Esophagus squamous epithelium (tissue), 5 donors: ENCODE measurements around the gene BCAR3. TPM values are rescaled to one million over a fixed set of nuclear protein-coding genes. Genes with fewer than 3 reads are reported as not detected.

Source experiments
- DNase-seq: peaks from one replicate; lab custom pipeline; 2025; lab: John Stamatoyannopoulos, UW
- H3K27ac ChIP-seq, 4 donors: fragments of 200-600 bp; sonication (generic); one replicate each; pipeline ENCODE4 v1.5.1; 2016 to 2019; ENCODE audit warnings: mild to moderate bottlenecking in 1 of 4
- H3K27me3 ChIP-seq, 4 donors: fragments of 200-600 bp; sonication (generic); 1 replicate in 3 of 4; 2 replicates in 1 of 4; pipeline versions ENCODE4 v1.5.1 to v1.6.0; 2017 to 2021; ENCODE audit warnings: antibody characterized with exemption in 1 of 4
- H3K36me3 ChIP-seq, 3 donors: fragments of 200-600 bp; sonication (generic); one replicate each; pipeline ENCODE4 v1.5.1; 2016 to 2019
- H3K4me1 ChIP-seq, 3 donors: fragments of 200-600 bp; sonication (generic); one replicate each; pipeline ENCODE4 v1.5.1; 2017 to 2019
- H3K4me3 ChIP-seq, 4 donors: fragments of 200-600 bp; sonication (generic); 1 replicate in 3 of 4; 2 replicates in 1 of 4; pipeline ENCODE4 v1.5.1; 2016 to 2019; ENCODE audit warnings: mild to moderate bottlenecking in 2 of 4, moderate library complexity in 1 of 4
- H3K9me3 ChIP-seq, 3 donors: fragments of 200-600 bp; sonication (generic); one replicate each; pipeline ENCODE4 v1.5.1; 2016 to 2019
- CTCF ChIP-seq, 6 experiments: fragments of 450-650 bp in 4 of 6; fragments of 200-600 bp in 2 of 6; sonication (generic) in 2 of 6; IDR thresholded peaks; one replicate each; pipeline ENCODE4 v1.5.1; 2016 to 2019; ENCODE audit warnings: antibody characterized with exemption in 6 of 6, mild to moderate bottlenecking in 4 of 6, moderate library complexity in 4 of 6
- POLR2A ChIP-seq, 4 donors: fragments of 450-650 bp; IDR thresholded peaks; one replicate each; pipeline ENCODE4 v1.6.1; 2017; ENCODE audit warnings: antibody characterized with exemption in 4 of 4, mild to moderate bottlenecking in 4 of 4, moderate library complexity in 3 of 4
- WGBS, 2 donors: methylation state at CpG; one replicate each; pipeline ENCODE4 v1.1.5; 2018; 5-methylcytosine and 5-hydroxymethylcytosine counted together
- intact Hi-C: fragments of 100-400 bp; cut with DNase I; formaldehyde crosslinking; loops from one replicate; pipeline ENCODE4 v1.15.0; 2022
- total RNA-seq, 4 donors: library from RNA; depleted of rRNA; stranded (reverse); fragments of >200 nt; gene quantifications; one replicate each; pipeline ENCODE4 v1.1.0, GENCODE V29; 2016
- donor health status: DM: yes; HTN: yes; CAD: no.

The BCAR3 gene
- total RNA-seq, 4 donors from 2014 or later, result 6.9 to 17.5 (median 9.4) TPM

DNA sequence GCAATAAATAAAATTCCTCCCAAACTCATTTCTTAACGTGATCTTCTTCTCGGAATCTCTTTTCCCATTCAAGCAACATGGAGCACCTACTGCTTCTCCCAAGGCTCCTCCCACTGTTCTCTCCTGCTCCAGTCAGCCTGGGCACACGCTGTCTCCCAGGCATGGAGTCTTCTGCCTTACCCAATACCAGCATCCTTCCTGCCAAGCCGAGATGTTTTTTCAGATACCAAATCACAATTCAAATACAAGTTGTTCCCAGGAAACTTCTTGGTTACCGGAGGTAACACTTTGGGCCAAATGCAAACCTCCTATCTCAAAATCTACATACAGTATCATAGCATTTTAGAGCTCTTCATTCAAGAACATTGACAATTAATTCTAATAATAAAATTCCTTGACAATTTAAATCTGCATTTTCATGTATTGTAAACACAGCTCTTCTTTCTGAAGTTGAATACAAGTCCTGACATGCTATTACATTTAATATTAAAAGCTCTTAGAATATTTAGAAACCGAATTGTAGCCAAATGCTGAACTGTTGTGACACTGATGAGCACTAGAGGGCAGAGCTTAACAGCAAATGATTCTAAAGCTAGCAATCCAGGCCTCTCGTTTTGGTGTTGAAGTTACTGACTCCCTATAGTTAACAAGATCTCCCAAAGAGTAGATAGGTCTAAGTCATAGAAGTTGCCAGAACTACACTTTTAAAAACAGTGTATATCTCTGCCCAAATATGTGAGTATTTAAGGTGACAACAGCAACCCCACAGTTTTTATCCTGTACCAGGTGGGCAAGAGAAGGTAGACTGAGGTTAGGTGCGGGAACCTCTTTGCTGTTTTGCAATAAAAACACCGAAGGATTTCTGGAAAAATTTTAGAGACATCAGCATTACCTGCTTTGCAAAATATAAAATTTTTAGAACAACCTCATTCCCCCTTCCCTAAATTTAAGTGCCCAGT, 52.3 kb downstream of the BCAR3 start:
- DNase-seq, result no peak
- no peak overlapping the region for H3K4me3 ChIP-seq
- H3K9me3 ChIP-seq, result no peaks in the 10 kb centered on the region
- WGBS, 2 donors, result 38 to 51% methylated on average over 9 of the region's 9 CpGs
- peaks cover 0 to 8% (median 0%) of the 10 kb centered on the region in 3 donors for H3K36me3 ChIP-seq
- intact Hi-C loops, result loop anchor here (5.0 kb wide), 1 partner anchor 183 kb away; no protein-coding TSS in a partner anchor
- no peak overlapping the region for H3K27ac ChIP-seq
- peaks cover 0 to 17% (median 0%) of the 10 kb centered on the region in 3 donors for H3K4me1 ChIP-seq
- no peaks in the 10 kb centered on the region for H3K27me3 ChIP-seq
- TF ChIP-seq CTCF (IDR thresholded peaks at IDR 0.05) (peak; percentile 68 to 90 (median 84)), POLR2A (IDR thresholded peaks at IDR 0.05) (no peak)

DNA sequence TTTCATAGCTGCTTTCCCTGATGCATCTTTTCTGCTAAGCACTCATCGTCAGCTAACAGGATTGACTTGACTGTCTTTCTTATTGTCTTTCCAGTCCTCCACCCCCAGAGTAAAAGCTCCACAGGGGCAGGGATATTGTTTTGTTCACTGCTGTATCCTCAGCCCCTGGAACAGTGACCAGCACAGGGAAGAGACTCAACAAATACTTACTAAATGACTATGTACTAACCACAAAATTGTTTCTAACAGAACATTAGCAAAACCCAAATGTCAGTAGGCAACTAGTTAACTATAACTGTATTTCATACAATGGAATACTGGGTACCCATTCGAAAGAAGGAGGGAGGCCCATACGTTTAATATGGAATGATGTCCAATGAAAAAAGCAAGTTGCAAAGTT, 53.0 kb downstream of the BCAR3 start:
- Histone ChIP-seq H3K36me3 (peaks cover 0 to 7% (median 0%) of the 10 kb centered on the region in 3 donors), H3K27me3 (no peaks in the 10 kb centered on the region), H3K4me1 (peaks cover 0 to 20% (median 0%) of the 10 kb centered on the region in 3 donors), H3K27ac (no peak overlapping the region), H3K9me3 (no peaks in the 10 kb centered on the region), H3K4me3 (no peak overlapping the region)
- 84 to 88% methylated on average over 3 of the region's 3 CpGs for WGBS, 2 donors
- DNase-seq, result no peak
- TF ChIP-seq CTCF (IDR thresholded peaks at IDR 0.05) (no peak), POLR2A (IDR thresholded peaks at IDR 0.05) (no peak)
- intact Hi-C loops, result no loop called here

DNA sequence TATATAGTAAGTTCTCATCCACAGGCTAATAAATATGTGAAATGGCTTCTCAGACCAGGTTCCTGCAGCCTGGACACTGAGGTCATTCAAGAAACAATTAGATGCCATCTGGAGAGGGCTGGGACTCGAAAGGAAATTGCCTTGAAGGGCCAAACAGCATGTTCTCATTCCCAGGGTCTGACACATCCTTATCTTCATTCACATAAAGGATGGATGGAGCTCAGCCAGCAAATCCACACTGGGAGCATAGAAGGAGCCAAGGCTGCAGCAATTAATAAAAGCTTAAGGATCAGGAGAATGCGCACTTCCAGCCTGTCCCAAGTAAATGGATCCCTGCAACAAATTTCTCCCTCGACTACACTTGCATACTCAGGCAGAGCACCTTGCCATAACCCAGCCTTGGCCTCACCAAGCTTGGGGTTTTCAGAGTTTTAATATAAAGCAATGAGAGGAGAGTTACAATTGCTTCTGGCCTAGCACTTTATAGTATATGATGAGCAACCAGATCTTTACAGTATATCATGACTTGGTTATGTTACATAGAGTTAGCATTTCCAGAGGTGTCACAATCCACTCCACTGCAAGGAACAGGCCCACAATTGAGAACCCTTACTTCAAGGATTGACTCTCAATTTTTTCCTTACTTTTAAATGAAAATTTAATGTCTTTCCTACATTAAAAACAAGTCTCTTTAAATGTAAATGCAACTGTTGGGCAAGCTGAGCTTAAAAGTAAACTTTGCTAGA, 55.9 kb downstream of the BCAR3 start:
- Histone ChIP-seq H3K4me1 (peaks cover 0 to 23% (median 0%) of the 10 kb centered on the region in 3 donors), H3K4me3 (no peak overlapping the region), H3K9me3 (no peaks in the 10 kb centered on the region), H3K36me3 (peaks cover 0 to under 1% (median 0%) of the 10 kb centered on the region in 3 donors), H3K27me3 (no peaks in the 10 kb centered on the region), H3K27ac (no peak overlapping the region)
- 56 to 80% methylated on average over 3 of the region's 3 CpGs for WGBS, 2 donors
- DNase-seq, result no peak
- TF ChIP-seq CTCF (IDR thresholded peaks at IDR 0.05), result no peak
- intact Hi-C loops, result no loop called here

- TF ChIP-seq POLR2A (IDR thresholded peaks at IDR 0.05) (no peak), CTCF (IDR thresholded peaks at IDR 0.05) (no peak)
- intact Hi-C loops, result loop anchor here (5.0 kb wide), 1 partner anchor 187 kb away; no protein-coding TSS in a partner anchor
- Histone ChIP-seq H3K27ac (no peak overlapping the region), H3K9me3 (no peaks in the 10 kb centered on the region), H3K4me1 (peaks cover 0 to 19% (median 0%) of the 10 kb centered on the region in 3 donors), H3K4me3 (no peak overlapping the region), H3K27me3 (no peaks in the 10 kb centered on the region), H3K36me3 (no peaks in the 10 kb centered on the region)
- WGBS, 2 donors, result 8 to 21% methylated on average over 1 of the region's 1 CpG
- DNase-seq, result no peak
These were observed 57.8 kb downstream of the BCAR3 start for GRCh38 chr1:93623875-93624274.
